HEK293T (cell line): Measurements from ENCODE around the gene PGM1.

ENCODE experiments used
- CTCF ChIA-PET: fragments of 350-600 bp; formaldehyde crosslinking; extraction: SDS; loops from one replicate; lab custom pipeline; 2021; ENCODE audit warnings: antibody characterized with exemption, inconsistent platforms; lab: Yijun Ruan, JAX
- POLR2A ChIA-PET: fragments of 350-600 bp; formaldehyde crosslinking; extraction: SDS; loops from one replicate; lab custom pipeline; 2020; ENCODE audit warnings: antibody characterized with exemption, inconsistent platforms; lab: Yijun Ruan, JAX
- DNase-seq: peaks from one replicate; pipeline ENCODE4 v3.0.0; 2012; ENCODE audit warnings: mixed read lengths; ENCODE audit errors: extremely low spot score
- ARNT ChIP-seq: fragments of 450-650 bp; IDR thresholded peaks from 2 replicates; pipeline ENCODE4 v1.6.1; 2017; ENCODE audit warnings: mild to moderate bottlenecking
- BHLHE40 ChIP-seq: fragments of 450-650 bp; IDR thresholded peaks from 2 replicates; pipeline ENCODE4 v1.6.1; 2016; ENCODE audit warnings: mild to moderate bottlenecking, moderate library complexity, borderline replicate concordance
- CTBP1 ChIP-seq: fragments of 450-650 bp; IDR thresholded peaks from 2 replicates; pipeline ENCODE4 v1.6.1; 2016; ENCODE audit warnings: borderline replicate concordance
- ELF4 ChIP-seq: fragments of 450-650 bp; IDR thresholded peaks from 2 replicates; pipeline ENCODE4 v1.6.1; 2017; ENCODE audit warnings: antibody characterized with exemption
- FOXA1 ChIP-seq: fragments of 450-650 bp; IDR thresholded peaks from 2 replicates; pipeline ENCODE4 v1.6.1; 2016; ENCODE audit warnings: mild to moderate bottlenecking
- FOXK2 ChIP-seq: fragments of 450-650 bp; IDR thresholded peaks from 2 replicates; pipeline ENCODE4 v1.6.1; 2016; ENCODE audit warnings: mild to moderate bottlenecking
- FOXM1 ChIP-seq: fragments of 450-650 bp; IDR thresholded peaks from 2 replicates; pipeline ENCODE4 v1.6.1; 2017; ENCODE audit warnings: mild to moderate bottlenecking, borderline replicate concordance
- HDGF ChIP-seq: fragments of 450-650 bp; IDR thresholded peaks from 2 replicates; pipeline ENCODE4 v1.6.1; 2017; ENCODE audit warnings: antibody characterized with exemption, borderline replicate concordance
- L3MBTL2 ChIP-seq: fragments of 450-650 bp; conservative IDR thresholded peaks from 2 replicates; pipeline ENCODE4 v1.6.1; 2016; ENCODE audit warnings: mild to moderate bottlenecking
- LEF1 ChIP-seq: fragments of 450-650 bp; IDR thresholded peaks from 2 replicates; pipeline ENCODE4 v1.6.1; 2017; ENCODE audit warnings: mild to moderate bottlenecking, borderline replicate concordance
- NFRKB ChIP-seq: fragments of 450-650 bp; IDR thresholded peaks from 2 replicates; pipeline ENCODE4 v1.6.1; 2016; ENCODE audit warnings: mild to moderate bottlenecking, moderate library complexity
- SP1 ChIP-seq: fragments of 450-650 bp; IDR thresholded peaks from 2 replicates; pipeline ENCODE4 v1.6.1; 2017
- SUZ12 ChIP-seq: fragments of 450-650 bp; IDR thresholded peaks from 2 replicates; pipeline ENCODE4 v1.6.1; 2016; ENCODE audit warnings: mild to moderate bottlenecking
- TARDBP ChIP-seq: fragments of 450-650 bp; IDR thresholded peaks from 2 replicates; pipeline ENCODE4 v1.6.1; 2016
- ZNF384 ChIP-seq: fragments of 450-650 bp; IDR thresholded peaks from 2 replicates; pipeline ENCODE4 v1.6.1; 2016
- TF ChIP-seq, protein P1 (sequence below): fragments of 450-650 bp; IDR thresholded peaks from 2 replicates; pipeline ENCODE4 v1.6.1; 2016

PGM1 gene

DNA sequence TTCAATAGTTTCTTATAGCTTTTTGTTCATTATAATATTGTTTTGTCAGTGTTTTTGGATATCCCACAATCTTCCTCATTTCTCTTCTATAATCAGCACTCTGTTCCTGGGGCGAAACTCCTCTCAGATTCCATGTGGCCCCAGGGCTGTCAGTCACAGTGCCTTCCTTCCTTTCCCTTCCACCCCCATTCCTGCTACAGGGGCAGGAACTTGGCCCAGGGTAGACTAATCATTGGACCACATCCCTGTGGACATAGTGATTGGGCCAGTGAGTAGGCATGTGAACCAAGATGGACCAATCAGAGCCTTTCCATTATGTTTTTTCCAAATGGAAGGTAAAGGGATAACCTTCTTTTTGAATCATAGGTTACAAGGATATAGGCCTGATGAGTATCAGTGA, 78.3 kb downstream of the PGM1 start:
- ChIA-PET POLR2A (no interaction called here), CTCF (no interaction called here)
- no peak for TF ChIP-seq ZNF384
- TF ChIP-seq, protein P1, sequence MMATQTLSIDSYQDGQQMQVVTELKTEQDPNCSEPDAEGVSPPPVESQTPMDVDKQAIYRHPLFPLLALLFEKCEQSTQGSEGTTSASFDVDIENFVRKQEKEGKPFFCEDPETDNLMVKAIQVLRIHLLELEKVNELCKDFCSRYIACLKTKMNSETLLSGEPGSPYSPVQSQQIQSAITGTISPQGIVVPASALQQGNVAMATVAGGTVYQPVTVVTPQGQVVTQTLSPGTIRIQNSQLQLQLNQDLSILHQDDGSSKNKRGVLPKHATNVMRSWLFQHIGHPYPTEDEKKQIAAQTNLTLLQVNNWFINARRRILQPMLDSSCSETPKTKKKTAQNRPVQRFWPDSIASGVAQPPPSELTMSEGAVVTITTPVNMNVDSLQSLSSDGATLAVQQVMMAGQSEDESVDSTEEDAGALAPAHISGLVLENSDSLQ: peak; percentile 69
- no peak for DNase-seq

DNA sequence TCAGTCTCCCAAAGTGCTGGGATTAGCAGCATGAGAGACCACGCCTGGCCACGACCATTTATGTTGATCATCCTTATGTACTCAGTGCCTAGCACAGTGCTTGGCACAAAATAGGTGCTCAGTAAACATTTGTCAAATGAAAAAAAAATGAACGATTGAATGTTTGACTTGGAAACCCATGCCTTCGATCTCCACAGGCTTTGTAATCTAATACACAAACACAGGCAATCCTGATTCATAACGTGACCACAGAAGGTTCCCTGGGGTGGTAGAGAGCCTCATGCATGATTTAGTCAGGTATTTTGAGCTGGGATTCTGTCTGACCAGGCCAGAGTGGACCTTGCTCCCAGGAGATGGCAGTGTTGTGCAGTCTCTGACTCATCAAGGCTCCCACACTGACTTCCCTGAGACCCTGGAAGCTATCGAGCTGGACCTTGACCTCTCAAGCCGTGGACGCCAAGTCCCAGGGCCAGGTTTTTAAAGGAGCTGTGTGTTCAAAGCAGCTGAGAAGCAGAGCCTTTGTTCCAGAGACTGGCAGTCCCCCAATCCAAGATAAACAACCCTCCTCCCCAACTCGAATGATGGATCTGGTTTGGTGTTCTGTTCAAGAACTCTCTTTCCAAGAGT, 81.1 kb downstream of the PGM1 start:
- TF ChIP-seq CTBP1 (no peak), FOXA1 (no peak)
- DNase-seq: peak; percentile 89
- CTCF ChIA-PET: interaction anchor here (0.5 to 2.7 kb wide), 25 partner anchors 9 to 1457 kb away, joined by 3 to 18 read pairs (median 4); no protein-coding TSS in a partner anchor
- POLR2A ChIA-PET: no interaction called here

DNA sequence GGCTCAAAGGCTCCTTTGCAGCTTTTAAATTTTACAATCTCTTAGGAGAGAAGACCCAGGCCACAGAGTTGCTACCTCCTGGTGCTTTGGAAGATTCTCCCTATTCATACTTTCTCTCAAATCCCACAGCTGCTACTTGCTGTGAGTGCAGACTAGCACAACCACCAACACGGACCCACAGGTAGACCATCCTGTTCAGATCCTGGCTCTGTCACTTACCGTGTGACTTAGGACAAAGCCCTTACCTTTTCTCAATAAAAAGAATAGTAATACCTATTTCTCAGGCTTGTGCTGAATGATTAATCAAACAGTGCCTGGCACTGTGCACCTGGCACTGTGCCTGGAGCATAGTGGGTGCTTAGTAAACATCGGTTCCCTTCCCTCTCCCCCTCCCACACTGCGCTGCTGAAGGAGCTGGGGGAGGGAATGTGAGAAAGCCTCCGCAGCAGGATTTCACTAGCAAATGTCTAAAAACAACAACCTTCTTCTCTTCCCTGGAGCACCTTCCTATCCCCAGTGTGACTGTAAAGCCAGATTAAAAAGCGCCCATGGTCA, 81.7 kb downstream of the PGM1 start:
- ChIA-PET POLR2A (no interaction called here), CTCF (interaction anchor here (0.5 to 2.7 kb wide), 22 partner anchors 9 to 1457 kb away, joined by 3 to 18 read pairs (median 4); no protein-coding TSS in a partner anchor)
- TF ChIP-seq CTBP1: no peak
- TF ChIP-seq FOXK2: no peak
- TF ChIP-seq LEF1: no peak
- no peak for TF ChIP-seq FOXM1
- no peak for TF ChIP-seq SP1
- no peak for TF ChIP-seq ZNF384
- no peak for TF ChIP-seq HDGF
- no peak for TF ChIP-seq L3MBTL2
- no peak for TF ChIP-seq FOXA1
- TF ChIP-seq ELF4: no peak
- TF ChIP-seq ARNT: no peak
- no peak for TF ChIP-seq SUZ12
- no peak for TF ChIP-seq BHLHE40
- TF ChIP-seq NFRKB: no peak
- no peak for DNase-seq

DNA sequence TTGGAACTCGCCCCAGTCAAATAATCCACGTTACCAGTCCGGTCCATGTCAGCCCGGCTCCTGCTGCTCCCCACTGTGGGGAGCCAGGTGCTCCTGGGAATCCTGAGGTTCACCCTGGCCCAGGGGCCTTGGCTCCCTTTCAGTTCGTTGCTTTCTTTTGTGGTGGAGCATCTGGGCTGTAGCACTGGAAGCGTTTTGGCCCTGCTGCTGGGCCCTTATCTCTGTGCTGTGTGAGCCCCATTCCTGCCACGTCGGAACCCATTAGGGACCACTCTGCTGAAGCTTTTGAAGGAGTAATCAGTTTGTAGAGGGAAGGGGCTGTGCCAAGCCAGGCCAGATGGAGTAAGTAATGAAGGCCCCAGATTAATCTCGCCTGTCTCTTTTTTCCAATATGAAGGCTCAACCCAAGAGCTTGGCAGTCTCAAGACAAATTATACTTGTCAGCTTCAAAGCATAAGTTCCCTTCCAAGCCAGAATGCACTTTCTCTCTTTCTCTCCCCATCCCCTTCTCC, 82.3 kb downstream of the PGM1 start:
- ChIA-PET CTCF (interaction anchor here (1.2 to 2.7 kb wide), 3 partner anchors 16 to 571 kb away, joined by 3 to 18 read pairs (median 8); no protein-coding TSS in a partner anchor), POLR2A (no interaction called here)
- DNase-seq: no peak
- TF ChIP-seq LEF1: no peak
- no peak for TF ChIP-seq HDGF
- TF ChIP-seq ELF4: no peak
- TF ChIP-seq FOXM1: no peak
- no peak for TF ChIP-seq FOXK2

DNA sequence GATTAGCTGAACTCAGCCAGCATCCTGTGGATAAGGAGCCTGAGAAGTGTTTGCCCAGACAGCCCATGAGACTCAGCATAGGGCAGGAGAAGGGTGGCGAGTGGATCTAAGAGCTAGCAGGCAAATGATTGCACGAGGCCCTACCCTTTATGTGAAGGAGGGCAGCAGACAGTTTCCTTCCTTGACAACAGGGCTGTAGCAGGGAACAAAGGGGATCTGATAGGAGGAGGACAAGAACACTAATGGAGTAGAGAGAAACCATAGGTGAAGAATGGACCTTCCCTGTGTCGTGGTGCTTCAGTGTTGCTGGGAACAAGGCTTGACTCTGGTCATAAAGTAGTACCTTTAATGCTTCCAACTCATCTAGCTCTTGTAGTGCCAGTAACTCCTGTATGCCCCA, 84.3 kb downstream of the PGM1 start:
- ChIA-PET CTCF (no interaction called here), POLR2A (no interaction called here)
- no peak for TF ChIP-seq TARDBP
- no peak for DNase-seq

DNA sequence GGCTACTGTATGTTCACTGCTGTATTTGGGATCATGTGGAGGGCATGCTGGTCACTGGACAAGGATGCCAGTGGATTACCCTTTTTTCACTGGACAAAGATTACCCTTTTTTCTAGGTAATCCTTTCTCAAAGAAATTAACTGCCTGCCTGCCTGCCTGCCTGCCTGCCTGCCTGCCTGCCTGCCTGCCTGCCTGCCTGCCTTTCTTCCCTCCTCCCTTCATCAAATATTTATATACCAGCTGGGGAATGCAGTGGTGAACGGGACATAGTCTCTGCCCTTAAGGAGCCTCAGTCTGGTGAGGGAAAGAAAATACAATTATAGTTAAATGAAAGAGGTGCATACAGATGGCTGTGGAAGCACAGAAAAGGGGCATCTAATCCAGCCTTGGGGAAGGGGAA, 85.0 kb downstream of the PGM1 start:
- ChIA-PET CTCF (interaction anchor here (0.7 kb wide), 1 partner anchor 44 kb away, joined by 4 read pairs; no protein-coding TSS in a partner anchor), POLR2A (no interaction called here)
- no peak for TF ChIP-seq ZNF384
- no peak for DNase-seq

DNA sequence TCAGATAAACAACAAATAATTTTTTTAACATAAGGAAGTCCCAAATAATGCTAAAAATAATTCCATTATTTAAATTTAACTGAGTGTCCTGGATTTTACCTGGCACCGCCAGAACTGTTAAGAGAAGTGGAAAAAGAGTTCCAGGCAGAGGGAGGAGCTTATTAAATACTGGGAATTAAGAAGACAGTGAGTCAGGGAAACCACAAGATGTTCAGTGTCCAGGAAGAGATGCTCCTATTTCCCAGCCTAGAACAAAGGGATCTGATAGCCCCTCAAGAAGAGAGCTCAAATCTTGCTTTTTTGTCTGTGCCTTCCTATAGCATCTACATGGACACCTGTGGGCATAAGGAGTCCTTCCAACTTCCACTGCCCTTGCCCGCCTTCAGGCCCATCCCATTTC, 85.9 kb downstream of the PGM1 start:
- DNase-seq: no peak
- TF ChIP-seq FOXM1: no peak
- TF ChIP-seq SUZ12: no peak
- no peak for TF ChIP-seq ZNF384
- TF ChIP-seq L3MBTL2: no peak
- TF ChIP-seq LEF1: no peak
- TF ChIP-seq SP1: no peak
- TF ChIP-seq FOXA1: no peak
- no peak for TF ChIP-seq FOXK2
- no peak for TF ChIP-seq BHLHE40
- TF ChIP-seq CTBP1: no peak
- TF ChIP-seq, protein P1: no peak
- TF ChIP-seq ELF4: no peak
- TF ChIP-seq HDGF: no peak
- TF ChIP-seq ARNT: no peak
- no peak for TF ChIP-seq TARDBP
- TF ChIP-seq NFRKB: no peak
- ChIA-PET POLR2A (no interaction called here), CTCF (no interaction called here)

DNA sequence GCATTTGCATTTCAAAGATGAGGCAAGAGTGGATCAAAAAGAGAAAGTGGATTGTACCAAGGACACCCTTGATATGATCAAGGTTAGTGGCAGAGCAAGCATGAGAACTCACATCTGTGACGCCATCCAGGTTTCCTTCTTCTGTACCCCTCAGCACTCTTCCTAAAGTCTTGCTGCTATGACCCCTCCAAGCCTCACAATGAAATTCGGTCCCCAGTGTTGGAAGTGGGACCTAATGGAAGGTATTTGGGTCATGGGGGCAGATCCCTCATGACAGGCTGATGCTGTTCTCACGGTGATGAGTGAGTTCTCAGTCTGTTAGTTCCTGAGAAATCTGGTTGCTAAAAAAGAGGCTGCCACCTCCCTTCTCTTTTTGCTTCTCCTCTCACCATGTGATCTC, 86.4 kb downstream of the PGM1 start:
- ChIA-PET CTCF (no interaction called here), POLR2A (no interaction called here)
- no peak for DNase-seq
- TF ChIP-seq ZNF384 (no peak), TARDBP (no peak), ELF4 (no peak), BHLHE40 (no peak), NFRKB (no peak), HDGF (no peak), ARNT (no peak), LEF1 (no peak), FOXM1 (no peak), SUZ12 (no peak)
- TF ChIP-seq, protein P1: no peak
